Mesodermal cell (in vitro differentiated cells): Measurements from ENCODE around the gene ICA1.

Experiments used
- H3K27ac ChIP-seq: 2 replicates; pipeline ENCODE4 v1.7.0; 2013; ENCODE audit warnings: mild to moderate bottlenecking, low read depth, low read length, moderate library complexity; ENCODE audit not compliant: severe bottlenecking
- H3K36me3 ChIP-seq: 2 replicates; pipeline ENCODE4 v1.7.1; 2013; ENCODE audit warnings: mild to moderate bottlenecking, low read length, moderate library complexity; ENCODE audit not compliant: control insufficient read depth, insufficient read depth
- H3K4me1 ChIP-seq: one replicate; pipeline ENCODE4 v1.7.1; 2013; ENCODE audit warnings: mild to moderate bottlenecking, low read length; ENCODE audit not compliant: insufficient read depth, control insufficient read depth, poor library complexity, severe bottlenecking
- H3K4me3 ChIP-seq: 2 replicates; pipeline ENCODE4 v1.7.0; 2013; ENCODE audit warnings: low read length, control low read depth, mild to moderate bottlenecking; ENCODE audit not compliant: insufficient read depth, poor library complexity, severe bottlenecking; ENCODE audit errors: extremely low read depth
- H3K9me3 ChIP-seq: 2 replicates; pipeline ENCODE4 v1.7.1; 2013; ENCODE audit warnings: mild to moderate bottlenecking, low read length, moderate library complexity; ENCODE audit not compliant: control insufficient read depth
- WGBS, 2 experiments: methylation state at CpG; one replicate each; pipeline ENCODE4 v1.1.5; 2013; ENCODE audit warnings: missing lambda C conversion rate in 2 of 2; ENCODE audit not compliant: insufficient coverage in 2 of 2; 5-methylcytosine and 5-hydroxymethylcytosine counted together

ICA1 gene

DNA sequence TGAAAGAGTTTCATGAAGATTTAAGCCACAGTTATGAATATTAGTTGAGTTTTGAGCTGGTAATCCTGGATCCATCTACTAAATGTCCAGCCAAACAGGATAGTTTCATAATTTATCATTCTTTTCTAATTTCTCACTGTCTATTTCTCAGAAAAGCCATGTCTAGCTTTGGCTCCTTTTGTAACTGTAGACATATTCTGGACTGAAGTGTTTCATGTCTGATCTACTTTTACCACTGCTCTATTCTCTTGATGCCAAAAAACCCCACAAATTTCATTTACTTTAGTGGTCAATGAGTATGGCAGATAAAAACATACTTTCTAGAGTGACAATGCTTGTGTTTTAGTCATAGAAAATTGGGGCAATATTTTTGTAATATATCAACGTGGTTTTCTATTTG lies 61.2 kb downstream of the ICA1 start:
- no peak overlapping the region for H3K4me3 ChIP-seq
- H3K9me3 ChIP-seq = no peaks in the 10 kb centered on the region
- no peak overlapping the region for H3K27ac ChIP-seq
- no peaks in the 10 kb centered on the region for H3K4me1 ChIP-seq
- no CpG with 5 or more reads among the region's 1 CpG for WGBS, 2 experiments
- no peaks in the 10 kb centered on the region for H3K36me3 ChIP-seq

GRCh38 chr7:8200316-8200715 lies 61.7 kb downstream of the ICA1 start:
- no peak overlapping the region for H3K4me3 ChIP-seq
- H3K27ac ChIP-seq = no peak overlapping the region
- no peaks in the 10 kb centered on the region for H3K9me3 ChIP-seq
- no peaks in the 10 kb centered on the region for H3K4me1 ChIP-seq
- 91 to 100% methylated on average over 3 of the region's 4 CpGs for WGBS, 2 experiments
- no peaks in the 10 kb centered on the region for H3K36me3 ChIP-seq

DNA sequence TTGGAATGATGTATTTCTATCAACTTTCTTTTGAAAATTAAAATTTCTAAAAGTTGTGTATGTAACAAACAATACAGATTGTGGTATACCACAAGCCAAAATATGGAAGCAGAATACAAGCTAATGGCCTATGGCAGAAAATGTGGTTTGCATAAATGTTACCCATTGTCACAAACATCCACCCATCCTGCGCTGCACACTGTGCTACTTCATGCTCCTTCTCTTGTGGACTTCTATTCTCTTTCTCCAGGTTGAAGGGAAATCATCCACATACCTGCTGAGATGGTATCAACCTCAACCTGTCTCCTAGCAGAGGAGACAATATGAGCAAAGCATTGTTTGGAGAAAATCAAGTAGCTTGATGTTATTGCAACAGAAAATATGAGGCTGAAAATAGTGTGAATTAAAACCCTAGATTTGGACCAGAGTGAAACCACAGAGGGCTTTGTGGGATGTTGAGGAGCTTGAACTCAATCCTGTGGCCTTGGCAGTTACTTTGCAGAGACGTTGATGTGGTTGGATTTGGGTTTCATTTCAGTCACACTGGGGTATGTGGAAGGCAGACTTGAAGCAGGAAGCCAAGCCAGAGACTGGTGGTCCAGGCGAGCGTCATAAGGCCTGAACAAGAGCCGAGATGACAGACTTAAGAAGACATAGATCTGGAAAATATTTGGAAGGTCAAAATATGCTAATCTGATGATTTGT lies 63.8 kb downstream of the ICA1 start:
- Histone ChIP-seq H3K4me3 (no peak overlapping the region), H3K36me3 (no peaks in the 10 kb centered on the region), H3K9me3 (no peaks in the 10 kb centered on the region), H3K4me1 (no peaks in the 10 kb centered on the region), H3K27ac (no peak overlapping the region)
- WGBS, 2 experiments = 90 to 96% methylated on average over 4 to 5 of the region's 5 CpGs

GRCh38 chr7:8192897-8193296 lies 69.1 kb downstream of the ICA1 start:
- H3K27ac ChIP-seq = no peak overlapping the region
- no peak overlapping the region for H3K4me3 ChIP-seq
- H3K4me1 ChIP-seq = no peaks in the 10 kb centered on the region
- H3K9me3 ChIP-seq = no peaks in the 10 kb centered on the region
- H3K36me3 ChIP-seq = no peaks in the 10 kb centered on the region

- WGBS, 2 experiments = 40 to 50% methylated on average over 1 of the region's 4 CpGs
- H3K9me3 ChIP-seq = no peaks in the 10 kb centered on the region
- no peak overlapping the region for H3K27ac ChIP-seq
- H3K4me3 ChIP-seq = no peak overlapping the region
- no peaks in the 10 kb centered on the region for H3K36me3 ChIP-seq
- no peaks in the 10 kb centered on the region for H3K4me1 ChIP-seq
Observed at GRCh38 chr7:8190119-8190895, 71.7 kb downstream of the ICA1 start.

- H3K4me3 ChIP-seq = no peak overlapping the region
- no peaks in the 10 kb centered on the region for H3K9me3 ChIP-seq
- 53 to 87% methylated on average over 2 to 3 of the region's 7 CpGs for WGBS, 2 experiments
- H3K4me1 ChIP-seq = no peaks in the 10 kb centered on the region
- no peak overlapping the region for H3K27ac ChIP-seq
- no peaks in the 10 kb centered on the region for H3K36me3 ChIP-seq
Observed at GRCh38 chr7:8189625-8190024, 72.3 kb downstream of the ICA1 start.

GRCh38 chr7:8185926-8186683 lies 75.9 kb downstream of the ICA1 start:
- Histone ChIP-seq H3K4me1 (no peaks in the 10 kb centered on the region), H3K9me3 (no peaks in the 10 kb centered on the region), H3K36me3 (no peaks in the 10 kb centered on the region), H3K27ac (no peak overlapping the region), H3K4me3 (no peak overlapping the region)
- WGBS, 2 experiments = 41 to 50% methylated on average over 2 to 3 of the region's 4 CpGs

GRCh38 chr7:8184221-8184620 lies 77.7 kb downstream of the ICA1 start:
- H3K4me3 ChIP-seq = no peak overlapping the region
- no peaks in the 10 kb centered on the region for H3K36me3 ChIP-seq
- WGBS, 2 experiments = 100% methylated on average over 1 of the region's 2 CpGs; no CpG with 5 or more reads in 1 of the 2 experiments
- no peaks in the 10 kb centered on the region for H3K4me1 ChIP-seq
- no peaks in the 10 kb centered on the region for H3K9me3 ChIP-seq
- H3K27ac ChIP-seq = no peak overlapping the region

- 94 to 100% methylated on average over 2 to 5 of the region's 7 CpGs for WGBS, 2 experiments
- H3K27ac ChIP-seq = no peak overlapping the region
Observed at GRCh38 chr7:8179486-8179885, 82.5 kb downstream of the ICA1 start.

DNA sequence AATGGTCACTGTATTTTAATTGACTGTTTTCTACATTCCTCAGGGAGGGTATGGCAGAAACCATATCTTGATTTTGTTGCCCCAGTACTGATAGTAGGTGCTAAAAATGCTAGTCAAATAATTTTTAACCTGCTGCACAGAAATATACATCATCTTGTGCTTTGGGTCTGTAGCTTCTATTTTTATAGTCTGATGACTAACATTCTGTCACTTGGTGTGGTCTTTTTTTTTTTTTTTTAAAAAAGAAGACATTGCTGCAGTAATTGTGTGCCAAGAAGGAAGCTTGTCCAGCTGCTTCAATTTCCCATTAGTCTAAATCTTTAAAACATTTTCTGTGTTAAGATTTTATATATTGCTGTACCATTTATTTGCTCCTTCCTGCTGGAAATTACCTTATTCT lies 83.6 kb downstream of the ICA1 start:
- Histone ChIP-seq H3K27ac (no peak overlapping the region), H3K9me3 (no peaks in the 10 kb centered on the region), H3K4me1 (peaks cover 4% of the 10 kb centered on the region), H3K36me3 (no peaks in the 10 kb centered on the region), H3K4me3 (no peak overlapping the region)

More at GRCh38 chr7:8179486-8179885, 82.5 kb downstream of the ICA1 start:
- Histone ChIP-seq H3K9me3 (no peaks in the 10 kb centered on the region), H3K4me3 (no peak overlapping the region), H3K36me3 (no peaks in the 10 kb centered on the region), H3K4me1 (peaks cover 4% of the 10 kb centered on the region)
